GM12878 (cell line): Measurements from ENCODE around the gene SFSWAP. TPM values are rescaled to one million over a fixed set of nuclear protein-coding genes. Genes with fewer than 3 reads are reported as not detected.

Experiments
- ATAC-seq: fragments of 200-7000 bp; cut with Tn5 transposase; 3 replicates; pipeline ENCODE4 v1.9.1; 2020; ENCODE audit warnings: mild to moderate bottlenecking, moderate library complexity
- BruUV-seq: library from RNA; stranded (reverse); fragments of 400-500 nt; replicated peaks from 2 replicates; lab custom pipeline; 2021; lab: Mats Ljungman, UMichigan
- CTCF ChIA-PET: fragments of 300-600 bp; sonication (Branson Sonifier 250); formaldehyde crosslinking; extraction: SDS; loops from one replicate; lab custom pipeline; 2021; ENCODE audit warnings: inconsistent platforms; lab: Yijun Ruan, JAX
- POLR2A ChIA-PET: fragments of 350-600 bp; formaldehyde crosslinking; extraction: SDS; loops from one replicate; lab custom pipeline; 2021; ENCODE audit warnings: inconsistent platforms; lab: Charles Lee
- RAD21 ChIA-PET: fragments of 300-600 bp; sonication (Branson Sonifier 250); formaldehyde crosslinking; loops from one replicate; lab custom pipeline; 2023; ENCODE audit warnings: antibody characterized with exemption; ENCODE audit not compliant: unreplicated experiment; lab: Charles Lee
- SMC1A ChIA-PET: fragments of 300-600 bp; sonication (Branson Sonifier 250); formaldehyde crosslinking; loops from one replicate; lab custom pipeline; 2023; ENCODE audit not compliant: unreplicated experiment, uncharacterized antibody; lab: Charles Lee
- DNase-seq: peaks from one replicate; pipeline ENCODE4 v3.0.0-alpha.2; 2011; ENCODE audit warnings: low read depth, low spot score
- FAIRE-seq: peaks from 3 replicates; lab custom pipeline; 2011; peaks lifted over from hg19 to GRCh38; lab: Jason Lieb, UNC
- H2AFZ ChIP-seq: 2 replicates; pipeline ENCODE4 v1.6.0; 2011; ENCODE audit warnings: low read depth, low read length, control low read depth; ENCODE audit not compliant: control insufficient read depth
- H3K27ac ChIP-seq: 2 replicates; pipeline ENCODE4 v1.5.1; 2011; ENCODE audit warnings: control low read depth; ENCODE audit not compliant: control insufficient read depth, insufficient read depth
- H3K27me3 ChIP-seq, 2 experiments: replicated peaks in 1 of 2; 2 replicates each; pipeline versions ENCODE4 v1.6.0 to v1.6.1; 2011; ENCODE audit warnings: low read length in 1 of 2; ENCODE audit not compliant: control insufficient read depth in 2 of 2, insufficient read depth in 2 of 2
- H3K36me3 ChIP-seq, 2 experiments: 2 replicates each; pipeline ENCODE4 v1.5.1; 2011; ENCODE audit warnings: low read length in 1 of 2; ENCODE audit not compliant: control insufficient read depth in 2 of 2, insufficient read depth in 2 of 2
- H3K4me1 ChIP-seq: 2 replicates; pipeline ENCODE4 v1.6.1; 2011; ENCODE audit warnings: mild to moderate bottlenecking, low read length, moderate library complexity, mixed read lengths; ENCODE audit not compliant: control insufficient read depth, insufficient read depth
- H3K4me2 ChIP-seq: 2 replicates; pipeline ENCODE4 v1.6.0; 2011; ENCODE audit warnings: control low read depth; ENCODE audit not compliant: control insufficient read depth, insufficient read depth
- H3K4me3 ChIP-seq: fragments of 200-600 bp; sonication (generic); 2 replicates; pipeline ENCODE4 v1.5.1; 2016
- H3K79me2 ChIP-seq: 2 replicates; pipeline ENCODE4 v1.6.0; 2011; ENCODE audit warnings: low read length; ENCODE audit not compliant: control insufficient read depth, insufficient read depth
- H3K9ac ChIP-seq: 2 replicates; pipeline ENCODE4 v1.8.0; 2011; ENCODE audit warnings: low read length, control low read depth, mixed read lengths; ENCODE audit not compliant: control insufficient read depth, insufficient read depth
- H3K9me3 ChIP-seq: replicated peaks from 3 replicates; pipeline ENCODE4 v1.5.1; 2011; ENCODE audit warnings: mild to moderate bottlenecking, low read length; ENCODE audit not compliant: control insufficient read depth, insufficient read depth
- H4K20me1 ChIP-seq: 2 replicates; pipeline ENCODE4 v1.6.0; 2011; ENCODE audit not compliant: control insufficient read depth, insufficient read depth
- BRCA1 ChIP-seq: IDR thresholded peaks from 2 replicates; pipeline ENCODE4 v1.6.1; 2011; ENCODE audit warnings: low read depth, low read length, improper control_type of control experiment
- NFYB ChIP-seq: IDR thresholded peaks from 2 replicates; pipeline ENCODE4 v1.6.1; 2011; ENCODE audit warnings: low read depth, mild to moderate bottlenecking, low read length, improper control_type of control experiment, moderate library complexity; ENCODE audit not compliant: insufficient read depth
- TCF12 ChIP-seq: IDR thresholded peaks from 2 replicates; pipeline ENCODE4 v1.6.1; 2011; ENCODE audit warnings: low read depth, mild to moderate bottlenecking, low read length
- ZSCAN29 ChIP-seq: fragments of 450-650 bp; IDR thresholded peaks from 2 replicates; pipeline ENCODE4 v1.6.1; 2017; ENCODE audit warnings: mild to moderate bottlenecking, moderate library complexity
- WGBS: methylation state at CpG from one replicate; pipeline ENCODE4 v1.1.6; 2016; ENCODE audit warnings: low lambda C conversion rate; ENCODE audit not compliant: insufficient replicate concordance, insufficient coverage; ENCODE audit errors: missing lambda C conversion rate; 5-methylcytosine and 5-hydroxymethylcytosine counted together
- in situ Hi-C: fragments of 300-500 bp; cut with MboI; formaldehyde crosslinking; loops from 9 replicates; pipeline ENCODE4 v1.14.3; 2018; ENCODE audit warnings: mixed read lengths
- intact Hi-C: fragments of 100-400 bp; cut with micrococcal nuclease; formaldehyde crosslinking; loops from one replicate; pipeline ENCODE4 v1.14.2; 2022; ENCODE audit not compliant: unreplicated experiment
- polyA plus RNA-seq, 11 experiments: library from polyadenylated mRNA; depleted of rRNA in 4 of 11; unstranded in 6 of 11; stranded (reverse) in 5 of 11; fragments of >200 nt; fragmentation: Nextera tagmentation in 4 of 11; fragmentation: Illumina TruSeq in 1 of 11; extraction: Ambion mirVana in 4 of 11; extraction: Trizol in 1 of 11; gene quantifications; 1 replicate in 1 of 11; 2 replicates in 10 of 11; pipeline versions ENCODE4 v1.2.1 to v1.2.3, GENCODE V29; 2011 to 2016; ENCODE audit warnings: inconsistent platforms in 2 of 11, missing spikeins in 2 of 11, low read depth in 1 of 11
- total RNA-seq, 4 experiments: library from RNA; depleted of rRNA in 3 of 4; stranded (reverse); fragments of >200 nt in 3 of 4; fragmentation: Illumina TruSeq in 1 of 4; extraction: Trizol in 1 of 4; gene quantifications; 2 replicates each; pipeline versions ENCODE4 v1.2.1 to v1.2.3, GENCODE V29; 2013 to 2021
- TF ChIP-seq, protein P1 (sequence below): IDR thresholded peaks from 2 replicates; pipeline ENCODE4 v1.6.1; 2011; ENCODE audit warnings: mild to moderate bottlenecking, low read depth, low read length, moderate library complexity; ENCODE audit not compliant: insufficient replicate concordance
- TF ChIP-seq, protein P2 (sequence below): fragments of 150-350 bp; IDR thresholded peaks from 2 replicates; pipeline ENCODE4 v1.6.1; 2014; ENCODE audit warnings: mild to moderate bottlenecking, low read depth, low read length
- TF ChIP-seq, protein P3 (sequence below): fragments of 450-650 bp; IDR thresholded peaks from 2 replicates; pipeline ENCODE4 v1.6.1; 2017; ENCODE audit warnings: borderline replicate concordance
- TF ChIP-seq, protein P4 (sequence below): IDR thresholded peaks from 2 replicates; pipeline ENCODE4 v1.6.1; 2012; ENCODE audit warnings: mild to moderate bottlenecking, low read depth, low read length

SFSWAP gene
- total and polyA plus RNA-seq, 10 of the 15 experiments (the other 5 are each of a cell fraction or from before 2014, with no cell fraction given) = 1.8 to 48.6 (median 25.0) TPM

DNA sequence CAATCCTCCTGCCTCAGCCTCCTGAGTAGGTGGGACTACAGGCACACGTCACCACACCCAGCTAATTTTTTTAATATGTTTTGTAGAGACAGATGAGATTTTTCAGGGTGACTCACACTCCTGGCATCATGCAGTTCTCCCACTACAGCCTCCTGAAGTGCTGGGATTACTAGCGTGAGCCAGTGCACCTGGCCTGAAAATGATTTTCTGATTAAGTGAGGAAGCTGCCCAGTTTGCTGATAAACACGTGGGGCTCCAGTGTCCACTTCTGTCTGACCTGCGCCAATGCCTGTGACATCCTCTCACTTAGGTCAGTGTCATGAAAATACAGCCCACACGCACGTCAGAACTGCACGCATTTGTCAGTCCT is 37.0 kb upstream of the SFSWAP start:
- no peak for TF ChIP-seq ZSCAN29
- TF ChIP-seq, protein P1, sequence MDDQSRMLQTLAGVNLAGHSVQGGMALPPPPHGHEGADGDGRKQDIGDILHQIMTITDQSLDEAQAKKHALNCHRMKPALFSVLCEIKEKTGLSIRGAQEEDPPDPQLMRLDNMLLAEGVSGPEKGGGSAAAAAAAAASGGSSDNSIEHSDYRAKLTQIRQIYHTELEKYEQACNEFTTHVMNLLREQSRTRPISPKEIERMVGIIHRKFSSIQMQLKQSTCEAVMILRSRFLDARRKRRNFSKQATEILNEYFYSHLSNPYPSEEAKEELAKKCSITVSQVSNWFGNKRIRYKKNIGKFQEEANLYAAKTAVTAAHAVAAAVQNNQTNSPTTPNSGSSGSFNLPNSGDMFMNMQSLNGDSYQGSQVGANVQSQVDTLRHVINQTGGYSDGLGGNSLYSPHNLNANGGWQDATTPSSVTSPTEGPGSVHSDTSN = peak; percentile 36
- POLR2A ChIA-PET = no interaction called here
- Histone ChIP-seq H3K4me1 (no peaks in the 10 kb centered on the region), H2AFZ (no peak overlapping the region), H3K4me2 (no peak overlapping the region), H3K4me3 (no peak overlapping the region), H3K9me3 (no peaks in the 10 kb centered on the region), H3K79me2 (no peaks in the 10 kb centered on the region), H3K27ac (no peak overlapping the region), H3K9ac (no peak overlapping the region), H3K36me3 (no peaks in the 10 kb centered on the region), H4K20me1 (no peaks in the 10 kb centered on the region), H3K27me3 (no peaks in the 10 kb centered on the region)
- no peak for DNase-seq
- RAD21 ChIA-PET = no interaction called here
- no peak for ATAC-seq
- intact Hi-C loops (no loop called here), in situ Hi-C loops (no loop called here)
- SMC1A ChIA-PET = no interaction called here
- no TSS peak for BruUV-seq
- WGBS = 74% methylated on average over 7 of the region's 7 CpGs
- CTCF ChIA-PET = no interaction called here
- FAIRE-seq = no peak

DNA sequence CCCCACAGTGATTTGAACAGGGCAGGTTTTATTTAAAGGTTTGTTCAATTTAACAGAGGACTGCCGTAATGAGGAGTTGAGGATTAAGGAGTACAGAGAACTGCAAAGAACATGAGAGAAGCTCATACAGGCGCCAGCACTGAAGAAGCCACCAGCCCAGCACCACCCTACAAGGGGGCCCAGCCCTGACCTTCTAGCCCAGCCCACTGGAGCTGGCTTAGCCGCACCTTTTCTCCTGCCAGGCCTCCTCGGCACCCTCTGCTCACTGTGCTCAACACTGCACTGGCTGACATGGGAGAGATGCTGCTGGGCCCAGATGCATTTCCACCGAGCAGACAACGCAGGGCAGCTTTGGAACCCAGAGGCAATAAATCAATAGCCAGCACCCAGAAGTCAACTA is 36.5 kb upstream of the SFSWAP start:
- no peak overlapping the region for H3K9ac ChIP-seq
- in situ Hi-C loops = no loop called here
- H3K36me3 ChIP-seq = no peaks in the 10 kb centered on the region

More for the DNA sequence above, 36.5 kb upstream of the SFSWAP start:
- H3K27me3 ChIP-seq = no peaks in the 10 kb centered on the region
- no peak overlapping the region for H3K27ac ChIP-seq
- no peak for FAIRE-seq
- H3K4me1 ChIP-seq = no peaks in the 10 kb centered on the region
- no peak for TF ChIP-seq NFYB
- no peak for TF ChIP-seq TCF12
- TF ChIP-seq, protein P2, sequence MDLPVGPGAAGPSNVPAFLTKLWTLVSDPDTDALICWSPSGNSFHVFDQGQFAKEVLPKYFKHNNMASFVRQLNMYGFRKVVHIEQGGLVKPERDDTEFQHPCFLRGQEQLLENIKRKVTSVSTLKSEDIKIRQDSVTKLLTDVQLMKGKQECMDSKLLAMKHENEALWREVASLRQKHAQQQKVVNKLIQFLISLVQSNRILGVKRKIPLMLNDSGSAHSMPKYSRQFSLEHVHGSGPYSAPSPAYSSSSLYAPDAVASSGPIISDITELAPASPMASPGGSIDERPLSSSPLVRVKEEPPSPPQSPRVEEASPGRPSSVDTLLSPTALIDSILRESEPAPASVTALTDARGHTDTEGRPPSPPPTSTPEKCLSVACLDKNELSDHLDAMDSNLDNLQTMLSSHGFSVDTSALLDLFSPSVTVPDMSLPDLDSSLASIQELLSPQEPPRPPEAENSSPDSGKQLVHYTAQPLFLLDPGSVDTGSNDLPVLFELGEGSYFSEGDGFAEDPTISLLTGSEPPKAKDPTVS = no peak
- TF ChIP-seq, protein P3, sequence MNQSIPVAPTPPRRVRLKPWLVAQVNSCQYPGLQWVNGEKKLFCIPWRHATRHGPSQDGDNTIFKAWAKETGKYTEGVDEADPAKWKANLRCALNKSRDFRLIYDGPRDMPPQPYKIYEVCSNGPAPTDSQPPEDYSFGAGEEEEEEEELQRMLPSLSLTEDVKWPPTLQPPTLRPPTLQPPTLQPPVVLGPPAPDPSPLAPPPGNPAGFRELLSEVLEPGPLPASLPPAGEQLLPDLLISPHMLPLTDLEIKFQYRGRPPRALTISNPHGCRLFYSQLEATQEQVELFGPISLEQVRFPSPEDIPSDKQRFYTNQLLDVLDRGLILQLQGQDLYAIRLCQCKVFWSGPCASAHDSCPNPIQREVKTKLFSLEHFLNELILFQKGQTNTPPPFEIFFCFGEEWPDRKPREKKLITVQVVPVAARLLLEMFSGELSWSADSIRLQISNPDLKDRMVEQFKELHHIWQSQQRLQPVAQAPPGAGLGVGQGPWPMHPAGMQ = no peak
- no peak for TF ChIP-seq BRCA1
- TF ChIP-seq, protein P4, sequence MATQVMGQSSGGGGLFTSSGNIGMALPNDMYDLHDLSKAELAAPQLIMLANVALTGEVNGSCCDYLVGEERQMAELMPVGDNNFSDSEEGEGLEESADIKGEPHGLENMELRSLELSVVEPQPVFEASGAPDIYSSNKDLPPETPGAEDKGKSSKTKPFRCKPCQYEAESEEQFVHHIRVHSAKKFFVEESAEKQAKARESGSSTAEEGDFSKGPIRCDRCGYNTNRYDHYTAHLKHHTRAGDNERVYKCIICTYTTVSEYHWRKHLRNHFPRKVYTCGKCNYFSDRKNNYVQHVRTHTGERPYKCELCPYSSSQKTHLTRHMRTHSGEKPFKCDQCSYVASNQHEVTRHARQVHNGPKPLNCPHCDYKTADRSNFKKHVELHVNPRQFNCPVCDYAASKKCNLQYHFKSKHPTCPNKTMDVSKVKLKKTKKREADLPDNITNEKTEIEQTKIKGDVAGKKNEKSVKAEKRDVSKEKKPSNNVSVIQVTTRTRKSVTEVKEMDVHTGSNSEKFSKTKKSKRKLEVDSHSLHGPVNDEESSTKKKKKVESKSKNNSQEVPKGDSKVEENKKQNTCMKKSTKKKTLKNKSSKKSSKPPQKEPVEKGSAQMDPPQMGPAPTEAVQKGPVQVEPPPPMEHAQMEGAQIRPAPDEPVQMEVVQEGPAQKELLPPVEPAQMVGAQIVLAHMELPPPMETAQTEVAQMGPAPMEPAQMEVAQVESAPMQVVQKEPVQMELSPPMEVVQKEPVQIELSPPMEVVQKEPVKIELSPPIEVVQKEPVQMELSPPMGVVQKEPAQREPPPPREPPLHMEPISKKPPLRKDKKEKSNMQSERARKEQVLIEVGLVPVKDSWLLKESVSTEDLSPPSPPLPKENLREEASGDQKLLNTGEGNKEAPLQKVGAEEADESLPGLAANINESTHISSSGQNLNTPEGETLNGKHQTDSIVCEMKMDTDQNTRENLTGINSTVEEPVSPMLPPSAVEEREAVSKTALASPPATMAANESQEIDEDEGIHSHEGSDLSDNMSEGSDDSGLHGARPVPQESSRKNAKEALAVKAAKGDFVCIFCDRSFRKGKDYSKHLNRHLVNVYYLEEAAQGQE = no peak
- 60% methylated on average over 6 of the region's 6 CpGs for WGBS
- no peaks in the 10 kb centered on the region for H3K79me2 ChIP-seq
- CTCF ChIA-PET = no interaction called here
- H3K4me2 ChIP-seq = no peak overlapping the region
- no peak overlapping the region for H2AFZ ChIP-seq
- no TSS peak for BruUV-seq
- DNase-seq = no peak
- intact Hi-C loops = no loop called here
- no peaks in the 10 kb centered on the region for H3K9me3 ChIP-seq
- SMC1A ChIA-PET = no interaction called here
- ATAC-seq = no peak
- POLR2A ChIA-PET = no interaction called here
- RAD21 ChIA-PET = no interaction called here
- H3K4me3 ChIP-seq = no peak overlapping the region
- H4K20me1 ChIP-seq = no peaks in the 10 kb centered on the region
